GM18861 (cell line): ENCODE results near the gene DCUN1D5.

ENCODE experiments used
- ATAC-seq: cut with Tn5 transposase; IDR thresholded peaks from one replicate; pipeline ENCODE4 v1.9.1; 2021; ENCODE audit not compliant: unreplicated experiment

The DCUN1D5 gene

GRCh38 chr11:103091801-103092524 is at the start of gene DCUN1D5:
Gene DCUN1D5, minus strand, starts transcription at chr11:103092160. Its CDS starts 288 bp downstream, at chr11:103091872.
- ATAC-seq = peak; percentile 99

DNA sequence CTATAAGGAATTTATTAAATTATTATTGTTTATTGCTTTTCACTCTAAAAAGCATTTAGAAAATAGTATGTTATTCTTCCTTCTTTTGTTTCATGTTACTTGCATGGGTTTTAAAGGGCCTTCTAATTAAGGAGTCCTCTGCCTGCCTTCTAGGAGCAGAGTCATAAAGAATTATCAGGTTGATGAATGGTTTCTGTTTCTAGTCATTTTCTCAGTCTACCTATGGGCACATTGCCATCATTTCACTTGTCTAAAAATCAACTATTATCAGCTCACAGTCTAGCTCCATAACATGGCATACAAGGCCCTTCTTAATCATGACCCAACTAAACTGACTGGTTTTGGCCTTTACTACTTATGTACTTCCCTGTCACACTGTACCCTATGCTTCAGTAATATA is 33.5 kb upstream of the DCUN1D5 start:
- no peak for ATAC-seq

- no peak for ATAC-seq
Measured at GRCh38 chr11:103114836-103115235, 22.9 kb upstream of the DCUN1D5 start.

DNA sequence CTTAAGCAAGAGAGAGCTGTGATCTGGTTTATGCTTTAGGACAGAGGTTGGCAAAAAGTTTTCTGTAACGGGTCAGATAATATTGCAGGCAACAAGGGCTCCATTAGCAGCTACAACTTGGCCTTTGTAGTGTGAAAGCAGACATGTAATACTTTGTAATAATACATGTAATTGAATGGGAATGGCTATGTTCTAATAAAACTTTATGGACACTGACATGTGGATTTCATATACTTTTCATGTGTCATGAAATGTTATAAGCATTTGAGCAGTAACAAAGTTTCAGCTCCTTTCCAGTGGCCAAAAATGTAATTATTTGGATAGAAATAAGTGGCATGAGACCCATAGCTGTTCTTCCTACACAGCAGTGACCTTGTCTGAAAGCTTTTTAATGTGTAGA is 20.4 kb upstream of the DCUN1D5 start:
- no peak for ATAC-seq

- ATAC-seq = no peak
Measured at GRCh38 chr11:103111400-103111799, 19.4 kb upstream of the DCUN1D5 start.

GRCh38 chr11:103110391-103110790 is 18.4 kb upstream of the DCUN1D5 start:
- ATAC-seq = no peak

DNA sequence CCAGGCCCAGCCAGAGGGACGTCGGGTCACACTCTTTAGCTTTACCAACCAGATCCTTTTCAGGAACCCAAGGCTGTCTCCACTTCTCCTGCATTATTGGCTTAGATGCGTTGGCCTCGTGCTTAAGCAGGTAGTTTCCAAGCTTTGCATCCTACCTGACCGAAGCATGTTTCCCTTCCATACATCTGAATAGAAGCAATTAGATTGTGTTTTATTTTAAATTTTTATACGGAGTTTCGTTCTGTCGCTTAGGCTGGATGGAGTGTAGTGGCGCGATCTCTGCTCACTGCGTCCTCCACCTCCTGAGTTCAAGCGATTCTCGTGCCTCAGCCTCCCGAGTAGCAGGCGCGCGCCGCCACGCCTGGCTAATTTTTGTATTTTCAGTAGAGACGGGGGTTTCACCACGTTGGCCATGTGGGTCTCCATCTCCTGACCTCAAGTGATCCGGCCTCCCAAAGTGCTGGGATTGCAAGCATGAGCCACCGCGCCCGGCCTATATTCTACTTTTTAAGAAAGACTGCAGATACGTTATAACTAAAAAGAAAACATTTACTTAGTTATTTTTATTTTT is 17.9 kb upstream of the DCUN1D5 start:
- ATAC-seq = no peak

DNA sequence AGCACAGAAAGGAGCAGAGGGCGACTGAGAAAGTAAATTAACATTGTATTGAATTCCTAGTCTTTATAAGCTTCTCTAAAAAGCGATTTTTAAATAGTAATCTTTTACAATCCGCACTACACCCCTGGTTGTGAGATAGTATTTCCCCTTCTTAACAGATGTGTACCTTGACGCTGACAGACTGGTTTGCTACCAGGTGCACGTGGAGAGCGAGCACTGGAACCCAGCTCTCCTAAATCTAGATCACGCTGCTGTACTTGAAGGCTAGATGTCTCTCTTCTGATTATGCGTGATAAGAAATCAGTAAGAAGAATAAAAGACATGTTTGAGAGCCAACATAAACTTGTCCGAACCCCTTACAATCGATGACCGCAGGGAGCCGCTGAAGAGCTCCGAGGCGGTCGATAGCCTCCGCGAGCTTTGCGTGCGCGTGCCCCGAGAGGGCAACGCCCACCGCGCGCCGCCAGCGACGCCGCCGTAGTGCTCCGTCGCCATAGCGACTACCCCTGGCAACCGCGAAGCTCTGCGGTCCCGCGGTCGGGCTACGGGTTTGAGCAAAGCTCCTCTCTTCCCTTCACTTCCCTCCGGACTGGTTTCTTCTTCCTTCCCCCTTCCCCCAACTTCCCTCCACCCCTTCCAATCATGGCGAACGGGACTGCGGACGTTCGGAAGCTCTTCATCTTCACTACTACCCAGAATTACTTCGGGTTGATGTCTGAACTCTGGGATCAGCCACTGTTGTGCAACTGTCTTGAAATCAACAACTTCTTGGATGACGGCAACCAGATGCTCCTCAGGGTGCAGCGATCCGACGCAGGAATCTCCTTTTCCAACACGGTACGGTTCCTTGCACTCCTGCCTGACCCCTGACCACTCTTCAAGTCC is 17.2 kb upstream of the DCUN1D5 start, which contains the start of gene DYNC2H1:
DYNC2H1 (plus strand) TSS at position 494 of the 885 bp plus-strand sequence; CDS start at position 643, 149 bp downstream.
- ATAC-seq = peak; percentile 100

- ATAC-seq = no peak
Measured at GRCh38 chr11:103097279-103097678, 5.3 kb upstream of the DCUN1D5 start.

GRCh38 chr11:103091064-103091800 is 728 bp downstream of the DCUN1D5 start:
- no peak for ATAC-seq

GRCh38 chr11:103086461-103086860 is 5.5 kb downstream of the DCUN1D5 start:
- no peak for ATAC-seq

DNA sequence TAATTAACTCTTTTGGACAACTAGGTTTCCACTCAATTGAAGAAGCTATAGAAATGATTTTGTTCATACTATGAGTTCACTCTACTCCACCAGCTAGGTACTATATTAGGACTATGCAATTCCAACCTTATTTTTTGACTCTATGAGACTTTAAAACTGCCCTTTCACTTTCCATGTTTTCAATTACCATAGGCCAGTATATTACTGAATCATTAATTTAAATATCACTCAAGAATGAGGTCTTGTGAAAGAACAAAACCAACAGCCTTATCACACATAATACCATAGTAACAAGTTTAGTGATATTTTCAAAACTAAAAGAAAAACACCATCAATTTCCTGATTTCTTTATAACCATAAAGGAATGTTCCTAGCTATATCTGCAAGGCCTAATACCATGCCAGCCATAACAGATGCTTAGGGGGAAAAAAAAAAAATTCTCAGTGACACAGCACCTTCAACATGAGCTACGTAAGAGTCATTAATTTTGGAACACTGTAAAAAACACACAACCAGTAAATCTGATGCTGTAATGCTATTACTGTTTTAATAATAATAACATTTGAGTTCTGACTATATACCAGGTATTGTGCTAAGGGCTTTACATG is 6.1 kb downstream of the DCUN1D5 start:
- no peak for ATAC-seq

- no peak for ATAC-seq
Measured at GRCh38 chr11:103079833-103080232, 12.1 kb downstream of the DCUN1D5 start.

GRCh38 chr11:103078710-103079109 is 13.2 kb downstream of the DCUN1D5 start:
- ATAC-seq = no peak

DNA sequence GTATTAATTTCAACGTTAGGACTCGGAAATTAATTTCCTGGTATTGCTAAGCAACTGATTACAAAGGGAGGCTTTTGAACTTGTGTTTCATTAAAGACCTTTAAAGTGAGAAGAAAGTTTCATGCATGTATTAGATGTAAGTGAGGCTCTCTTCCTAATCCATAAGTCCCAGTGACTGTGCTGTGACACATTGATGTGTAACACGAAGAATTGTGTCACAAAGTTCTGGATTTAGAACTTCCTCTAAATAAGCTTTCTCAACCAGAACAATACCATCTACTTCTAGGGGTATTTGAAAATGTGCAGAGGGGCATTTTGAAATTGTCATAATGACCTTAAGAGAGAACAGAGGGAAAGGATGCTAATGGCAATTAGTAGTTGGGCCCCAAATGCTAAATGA is 14.4 kb downstream of the DCUN1D5 start:
- ATAC-seq = no peak

DNA sequence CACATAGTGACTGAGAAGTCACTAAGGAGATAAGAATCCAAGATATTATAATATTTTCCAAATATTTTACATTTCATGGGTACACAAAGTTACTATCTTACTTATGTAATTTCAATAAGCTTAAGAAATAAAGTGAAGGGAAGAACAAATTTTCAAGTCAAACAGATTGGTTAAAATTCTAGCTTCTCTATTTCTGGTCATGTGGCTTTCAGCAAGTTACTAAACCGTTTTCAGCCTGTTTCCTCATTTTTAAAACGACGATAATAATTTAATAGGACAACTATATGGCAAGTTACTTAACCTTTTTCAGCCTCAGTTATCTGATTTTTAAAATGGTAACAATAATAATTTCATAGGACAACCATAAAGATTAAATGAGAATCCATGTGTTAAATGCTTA is 15.6 kb downstream of the DCUN1D5 start:
- ATAC-seq = no peak

GRCh38 chr11:103071008-103071407 is 21.0 kb downstream of the DCUN1D5 start:
- no peak for ATAC-seq

GRCh38 chr11:103070142-103070541 is 21.8 kb downstream of the DCUN1D5 start:
- peak; percentile 43 for ATAC-seq

DNA sequence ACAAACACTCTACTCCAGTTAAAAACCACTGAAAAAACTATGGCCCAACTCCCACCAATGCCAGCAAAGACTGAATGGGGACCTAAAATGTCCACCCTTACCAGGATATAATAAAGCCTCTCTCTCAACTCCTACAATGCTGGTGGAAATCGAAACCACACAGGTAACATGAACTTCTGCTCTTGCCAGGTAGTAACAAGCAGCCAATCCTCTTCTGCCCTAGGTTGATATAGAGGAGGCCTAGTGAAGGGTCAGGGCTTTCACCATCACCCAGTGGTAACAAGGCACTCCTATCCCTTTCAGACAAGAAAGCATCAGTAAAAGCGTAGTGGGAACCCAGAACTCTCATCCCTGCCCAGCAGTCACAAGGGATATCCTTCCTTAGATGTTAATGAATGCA is 22.6 kb downstream of the DCUN1D5 start:
- no peak for ATAC-seq

GRCh38 chr11:103067118-103067517 is 24.8 kb downstream of the DCUN1D5 start:
- ATAC-seq = no peak

DNA sequence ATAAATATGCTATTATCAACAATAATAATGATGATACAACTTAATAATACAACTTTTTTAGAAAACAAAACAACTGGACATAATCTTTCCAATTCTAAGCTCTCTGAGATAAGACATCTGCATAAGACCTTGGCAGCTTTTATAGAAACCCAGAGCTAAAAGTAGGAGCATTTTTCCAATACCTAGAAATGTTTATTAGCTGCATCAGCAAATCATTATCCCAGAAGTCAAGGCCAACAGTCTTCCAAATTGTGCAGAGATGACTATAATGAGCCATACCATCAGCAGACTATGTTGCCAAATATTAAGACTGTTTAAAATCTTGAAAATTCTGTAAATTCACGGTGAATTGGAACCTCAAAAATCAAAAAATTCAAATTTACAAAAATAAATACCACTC is 30.3 kb downstream of the DCUN1D5 start:
- no peak for ATAC-seq
